Peyer's patch (tissue), 4 donors: ENCODE measurements around the gene ELFN1.

Experiments used
- POLR2A ChIP-seq, 2 donors: fragments of 450-650 bp; IDR thresholded peaks; one replicate each; pipeline ENCODE4 v1.5.1; 2017; ENCODE audit warnings: antibody characterized with exemption in 2 of 2, mild to moderate bottlenecking in 2 of 2, moderate library complexity in 2 of 2
- TF ChIP-seq, protein P1 (sequence below), 6 experiments: fragments of 450-650 bp in 4 of 6; fragments of 200-600 bp in 2 of 6; sonication (generic) in 1 of 6; IDR thresholded peaks; one replicate each; pipeline ENCODE4 v1.5.1; 2017 to 2019; ENCODE audit warnings: antibody characterized with exemption in 6 of 6, mild to moderate bottlenecking in 3 of 6, moderate library complexity in 1 of 6

- no peak for TF ChIP-seq POLR2A (IDR thresholded peaks at IDR 0.05)
- TF ChIP-seq, protein P1, sequence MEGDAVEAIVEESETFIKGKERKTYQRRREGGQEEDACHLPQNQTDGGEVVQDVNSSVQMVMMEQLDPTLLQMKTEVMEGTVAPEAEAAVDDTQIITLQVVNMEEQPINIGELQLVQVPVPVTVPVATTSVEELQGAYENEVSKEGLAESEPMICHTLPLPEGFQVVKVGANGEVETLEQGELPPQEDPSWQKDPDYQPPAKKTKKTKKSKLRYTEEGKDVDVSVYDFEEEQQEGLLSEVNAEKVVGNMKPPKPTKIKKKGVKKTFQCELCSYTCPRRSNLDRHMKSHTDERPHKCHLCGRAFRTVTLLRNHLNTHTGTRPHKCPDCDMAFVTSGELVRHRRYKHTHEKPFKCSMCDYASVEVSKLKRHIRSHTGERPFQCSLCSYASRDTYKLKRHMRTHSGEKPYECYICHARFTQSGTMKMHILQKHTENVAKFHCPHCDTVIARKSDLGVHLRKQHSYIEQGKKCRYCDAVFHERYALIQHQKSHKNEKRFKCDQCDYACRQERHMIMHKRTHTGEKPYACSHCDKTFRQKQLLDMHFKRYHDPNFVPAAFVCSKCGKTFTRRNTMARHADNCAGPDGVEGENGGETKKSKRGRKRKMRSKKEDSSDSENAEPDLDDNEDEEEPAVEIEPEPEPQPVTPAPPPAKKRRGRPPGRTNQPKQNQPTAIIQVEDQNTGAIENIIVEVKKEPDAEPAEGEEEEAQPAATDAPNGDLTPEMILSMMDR (IDR thresholded peaks at IDR 0.05): no peak
Observed at GRCh38 chr7:1696671-1697498, 26.8 kb downstream of the ELFN1 start.
